ENCODE results near the gene HNRNPAB.

HNRNPAB gene

GRCh38 chr5:178210686-178211085 is 6.4 kb downstream of the HNRNPAB start:
- Histone ChIP-seq H4K20me1 (ENCODE audit: insufficient read depth, low read length, poor library complexity, severe bottlenecking) (peaks cover 62% of the 10 kb centered on the region), H3F3A (ENCODE audit: low read depth) (no peaks in the 10 kb centered on the region)
- TF ChIP-seq EZH2phosphoT487 (IDR thresholded peaks at IDR 0.05; ENCODE audit: borderline replicate concordance) = no peak
- no peak for TF ChIP-seq CTCF (conservative IDR thresholded peaks at IDR 0.05; ENCODE audit: low read length)

GRCh38 chr5:178211095-178212048 is 7.0 kb downstream of the HNRNPAB start:
- Histone ChIP-seq H3K36me3 (ENCODE audit: insufficient read depth, low read length) (peaks cover 84% of the 10 kb centered on the region), H3F3A (ENCODE audit: low read depth) (no peaks in the 10 kb centered on the region), H3K27me3 (ENCODE audit: insufficient read depth, low read length, poor library complexity, severe bottlenecking) (no peaks in the 10 kb centered on the region), H3K79me2 (ENCODE audit: insufficient read depth, low read length) (peaks cover 47% of the 10 kb centered on the region), H3K9me3 (ENCODE audit: insufficient read depth, low read depth, low read length) (no peaks in the 10 kb centered on the region), H3K4me1 (ENCODE audit: insufficient read depth, low read length, poor library complexity, severe bottlenecking) (peaks cover 10% of the 10 kb centered on the region), H3K4me3 (ENCODE audit: low read length, poor library complexity, severe bottlenecking) (no peak overlapping the region), H3K9me2 (replicated peaks; ENCODE audit: low read depth, low read length) (no peaks in the 10 kb centered on the region), H3K9ac (ENCODE audit: low read depth, low read length, poor library complexity, severe bottlenecking) (no peak overlapping the region), H4K20me1 (ENCODE audit: insufficient read depth, low read length, poor library complexity, severe bottlenecking) (peaks cover 55% of the 10 kb centered on the region), H3K4me2 (ENCODE audit: low read depth, low read length, poor library complexity, severe bottlenecking) (no peak overlapping the region), H2AFZ (ENCODE audit: low read length) (no peak overlapping the region)
- TF ChIP-seq EZH2phosphoT487 (IDR thresholded peaks at IDR 0.05; ENCODE audit: borderline replicate concordance) (no peak), CTCF (conservative IDR thresholded peaks at IDR 0.05; ENCODE audit: low read length) (no peak)

More at GRCh38 chr5:178210686-178211085, 6.4 kb downstream of the HNRNPAB start:
- Histone ChIP-seq H3K9me2 (replicated peaks; ENCODE audit: low read depth, low read length) (no peaks in the 10 kb centered on the region), H3K9ac (ENCODE audit: low read depth, low read length, poor library complexity, severe bottlenecking) (no peak overlapping the region), H2AFZ (ENCODE audit: low read length) (no peak overlapping the region), H3K4me2 (ENCODE audit: low read depth, low read length, poor library complexity, severe bottlenecking) (no peak overlapping the region), H3K36me3 (ENCODE audit: insufficient read depth, low read length) (peaks cover 86% of the 10 kb centered on the region), H3K4me3 (ENCODE audit: low read length, poor library complexity, severe bottlenecking) (no peak overlapping the region), H3K4me1 (ENCODE audit: insufficient read depth, low read length, poor library complexity, severe bottlenecking) (peaks cover 10% of the 10 kb centered on the region), H3K9me3 (ENCODE audit: insufficient read depth, low read depth, low read length) (no peaks in the 10 kb centered on the region), H3K79me2 (ENCODE audit: insufficient read depth, low read length) (peaks cover 54% of the 10 kb centered on the region), H3K27me3 (ENCODE audit: insufficient read depth, low read length, poor library complexity, severe bottlenecking) (no peaks in the 10 kb centered on the region)

GRCh38 chr5:178212241-178213002 is 8.1 kb downstream of the HNRNPAB start:
- Histone ChIP-seq H3K9ac (ENCODE audit: low read depth, low read length, poor library complexity, severe bottlenecking) (no peak overlapping the region), H2AFZ (ENCODE audit: low read length) (no peak overlapping the region), H3K79me2 (ENCODE audit: insufficient read depth, low read length) (peaks cover 36% of the 10 kb centered on the region), H3K36me3 (ENCODE audit: insufficient read depth, low read length) (peaks cover 75% of the 10 kb centered on the region), H3K9me2 (replicated peaks; ENCODE audit: low read depth, low read length) (no peaks in the 10 kb centered on the region), H3K4me1 (ENCODE audit: insufficient read depth, low read length, poor library complexity, severe bottlenecking) (peaks cover 10% of the 10 kb centered on the region), H4K20me1 (ENCODE audit: insufficient read depth, low read length, poor library complexity, severe bottlenecking) (peaks cover 45% of the 10 kb centered on the region), H3F3A (ENCODE audit: low read depth) (no peaks in the 10 kb centered on the region), H3K4me2 (ENCODE audit: low read depth, low read length, poor library complexity, severe bottlenecking) (no peak overlapping the region), H3K9me3 (ENCODE audit: insufficient read depth, low read depth, low read length) (no peaks in the 10 kb centered on the region), H3K4me3 (ENCODE audit: low read length, poor library complexity, severe bottlenecking) (no peak overlapping the region), H3K27me3 (ENCODE audit: insufficient read depth, low read length, poor library complexity, severe bottlenecking) (no peaks in the 10 kb centered on the region)
- TF ChIP-seq EZH2phosphoT487 (IDR thresholded peaks at IDR 0.05; ENCODE audit: borderline replicate concordance) (no peak), CTCF (conservative IDR thresholded peaks at IDR 0.05; ENCODE audit: low read length) (no peak)
